Activated gamma-delta T cell treated with anti-CD3 and anti-CD28 coated beads, Interleukin-2, amount 50 U/mL, for 16 hours (primary cell): ENCODE results near the gene SASS6.

Experiments used
- DNase-seq: peaks from one replicate; pipeline ENCODE4 v3.0.0-alpha.2; 2020; ENCODE audit warnings: low read depth

The SASS6 gene, protein sequence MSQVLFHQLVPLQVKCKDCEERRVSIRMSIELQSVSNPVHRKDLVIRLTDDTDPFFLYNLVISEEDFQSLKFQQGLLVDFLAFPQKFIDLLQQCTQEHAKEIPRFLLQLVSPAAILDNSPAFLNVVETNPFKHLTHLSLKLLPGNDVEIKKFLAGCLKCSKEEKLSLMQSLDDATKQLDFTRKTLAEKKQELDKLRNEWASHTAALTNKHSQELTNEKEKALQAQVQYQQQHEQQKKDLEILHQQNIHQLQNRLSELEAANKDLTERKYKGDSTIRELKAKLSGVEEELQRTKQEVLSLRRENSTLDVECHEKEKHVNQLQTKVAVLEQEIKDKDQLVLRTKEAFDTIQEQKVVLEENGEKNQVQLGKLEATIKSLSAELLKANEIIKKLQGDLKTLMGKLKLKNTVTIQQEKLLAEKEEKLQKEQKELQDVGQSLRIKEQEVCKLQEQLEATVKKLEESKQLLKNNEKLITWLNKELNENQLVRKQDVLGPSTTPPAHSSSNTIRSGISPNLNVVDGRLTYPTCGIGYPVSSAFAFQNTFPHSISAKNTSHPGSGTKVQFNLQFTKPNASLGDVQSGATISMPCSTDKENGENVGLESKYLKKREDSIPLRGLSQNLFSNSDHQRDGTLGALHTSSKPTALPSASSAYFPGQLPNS

GRCh38 chr1:100132566-100133477, at the start of gene SASS6, which contains the start of gene TRMT13:
Gene SASS6 (minus strand): TSS chr1:100132930. CDS start chr1:100132814, 116 bp downstream.
Gene TRMT13 (plus strand): TSS chr1:100133163. CDS start chr1:100133169, 6 bp downstream.
- peak; percentile 92 for DNase-seq

DNA sequence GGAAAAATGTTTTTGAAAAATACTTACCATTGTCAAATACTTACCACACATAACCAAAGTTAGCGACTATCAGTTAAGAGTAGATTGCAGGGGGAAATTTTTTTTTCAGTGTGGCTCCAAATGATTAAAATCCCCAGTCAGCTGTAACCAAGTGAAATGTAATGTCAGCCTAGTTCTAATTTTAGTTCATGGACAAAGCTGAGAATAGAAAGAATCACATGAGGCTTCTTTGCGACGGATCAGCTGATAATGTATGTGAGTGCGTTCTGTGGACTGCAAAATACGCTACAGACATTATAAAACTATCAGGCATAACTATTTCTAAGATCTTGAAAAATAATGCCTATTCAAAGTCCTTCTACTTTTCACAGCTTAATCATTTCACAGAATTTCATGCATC, 45.4 kb upstream of the SASS6 start, which contains the start of gene LRRC39:
Gene LRRC39 (minus strand): TSS at position 166 of the 400 bp plus-strand sequence. CDS start 9,740 bp downstream, outside the sequence.
- no peak for DNase-seq

GRCh38 chr1:100177295-100178041, 44.7 kb upstream of the SASS6 start:
- no peak for DNase-seq

DNA sequence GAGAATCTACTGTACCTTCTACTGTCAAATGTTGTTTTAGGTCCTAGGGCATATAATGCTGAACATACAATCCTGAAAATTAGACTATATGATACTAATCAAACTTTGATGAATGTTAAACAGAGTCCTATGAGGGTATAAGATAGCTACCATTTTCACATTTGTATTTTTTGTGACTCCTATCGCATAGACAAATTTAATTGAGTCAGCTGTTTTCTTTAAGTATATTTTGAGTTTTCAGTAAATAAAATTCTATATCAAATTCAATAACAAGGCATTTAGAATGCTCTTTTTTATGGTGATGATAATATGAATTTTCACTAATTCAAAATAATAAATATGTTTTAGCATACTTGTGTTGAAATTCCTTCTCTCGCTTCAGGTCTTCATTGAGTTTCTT, 35.3 kb upstream of the SASS6 start:
- DNase-seq = no peak

DNA sequence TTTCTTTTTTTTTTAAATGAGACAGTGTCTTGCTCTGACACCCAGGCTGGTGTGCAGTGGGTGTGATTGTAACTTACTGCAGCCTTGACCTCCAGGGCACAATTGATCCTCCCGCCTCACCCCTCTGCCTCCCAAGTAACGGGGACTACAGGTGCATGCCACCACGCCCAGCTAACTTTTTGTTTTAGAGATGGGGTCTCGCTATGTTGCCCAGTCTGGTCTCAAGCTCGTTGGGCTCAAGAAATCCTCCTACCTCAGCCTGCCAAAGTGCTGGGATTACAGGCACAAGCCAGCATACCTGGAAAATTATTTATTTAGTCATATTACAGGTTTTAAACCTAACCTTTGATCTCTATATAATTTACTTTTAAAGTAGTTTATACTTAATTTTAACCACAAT, 32.0 kb upstream of the SASS6 start:
- DNase-seq = no peak

DNA sequence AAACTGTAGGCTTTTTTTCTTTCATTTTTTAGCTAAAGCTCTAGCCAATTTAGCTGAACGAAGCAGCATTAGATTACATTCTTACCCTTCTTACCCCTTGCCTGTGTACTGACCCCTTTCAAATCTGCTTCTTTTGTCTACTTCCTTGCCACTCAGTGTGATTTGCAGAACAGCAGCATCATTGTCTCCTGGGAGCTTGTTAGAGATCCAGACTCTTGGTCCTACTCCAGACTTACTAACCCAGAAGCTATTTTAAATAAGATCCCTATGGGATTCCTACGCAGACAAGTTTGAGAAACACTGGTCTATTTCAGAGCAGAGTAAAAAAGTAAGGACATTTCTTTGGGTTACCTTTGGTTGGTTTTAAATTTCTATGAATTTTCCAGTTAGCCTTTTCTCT, 31.5 kb upstream of the SASS6 start:
- no peak for DNase-seq

DNA sequence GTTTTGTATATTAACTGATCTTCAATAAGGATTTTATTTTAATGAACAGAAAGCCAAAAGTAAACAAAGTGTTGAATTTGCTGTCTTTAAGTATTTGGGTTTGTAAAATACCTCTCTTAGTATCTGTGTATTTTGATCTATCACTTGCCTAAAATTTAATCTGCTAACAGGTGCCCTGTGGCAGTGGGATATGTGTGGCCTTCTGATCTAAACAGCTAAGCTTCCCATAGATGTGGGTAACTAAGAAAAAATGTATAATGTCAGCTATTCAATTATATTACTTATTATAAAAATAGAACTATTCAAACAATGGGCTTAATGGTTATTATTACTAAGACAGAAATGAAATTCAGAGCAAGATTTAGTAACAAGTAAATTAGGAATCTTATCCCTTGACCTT, 30.2 kb upstream of the SASS6 start:
- DNase-seq = no peak

DNA sequence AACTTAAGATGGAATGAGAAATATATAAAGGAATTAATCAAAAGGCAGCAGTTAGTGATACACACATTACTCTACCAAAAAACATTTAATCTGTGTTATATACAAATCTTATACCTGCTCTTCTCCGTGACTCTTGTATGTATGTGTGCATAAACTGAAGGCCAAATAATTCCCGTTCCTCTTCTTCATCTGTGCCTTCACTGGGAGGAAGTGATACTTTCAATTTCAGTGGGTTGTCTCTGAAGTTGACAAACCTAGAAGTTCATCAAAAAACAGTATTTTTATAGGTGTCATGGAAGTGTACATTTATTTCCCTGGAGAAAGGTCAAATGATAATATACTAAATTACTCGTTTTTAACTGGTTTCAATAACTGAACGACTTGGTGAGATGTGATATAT, 19.5 kb upstream of the SASS6 start:
- DNase-seq = no peak

GRCh38 chr1:100151679-100152078, 18.9 kb upstream of the SASS6 start:
- DNase-seq = no peak

DNA sequence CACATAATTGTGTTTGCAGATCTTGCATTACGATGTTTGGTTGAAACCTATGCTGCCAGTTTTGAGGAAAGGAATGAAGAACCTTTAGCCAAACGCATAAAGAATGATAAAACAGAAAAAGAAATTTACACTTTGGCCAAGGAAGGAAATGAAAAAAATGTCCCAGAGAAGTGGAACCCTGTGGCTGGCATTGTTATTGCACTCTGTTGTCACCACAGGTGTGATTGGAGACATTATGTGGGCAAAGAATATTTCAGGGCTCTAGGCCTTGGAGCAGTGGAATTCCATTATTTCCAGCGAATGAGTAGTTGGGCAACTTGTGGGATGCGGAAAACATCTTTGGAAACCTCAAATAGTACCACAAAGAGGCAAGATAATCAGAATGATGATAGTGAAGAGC, 15.1 kb upstream of the SASS6 start:
- DNase-seq = no peak

DNA sequence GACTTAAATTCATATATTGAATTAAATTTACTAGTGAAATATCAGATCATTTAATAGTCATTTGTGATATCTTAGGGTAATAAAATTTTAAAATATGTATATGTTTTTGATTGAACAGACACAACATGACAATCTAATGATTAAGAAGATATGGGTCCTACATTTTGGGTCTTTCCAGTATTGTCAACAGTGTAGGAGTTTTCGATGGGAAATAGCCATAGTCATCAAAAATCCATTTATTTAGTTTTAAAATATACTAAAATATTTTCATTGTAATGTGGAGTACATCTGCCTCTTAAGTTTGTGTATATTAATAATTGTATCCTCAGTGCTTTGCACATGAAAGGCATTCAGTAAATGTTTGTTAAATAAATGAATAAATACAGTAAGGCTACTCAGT, 14.2 kb upstream of the SASS6 start:
- no peak for DNase-seq

DNA sequence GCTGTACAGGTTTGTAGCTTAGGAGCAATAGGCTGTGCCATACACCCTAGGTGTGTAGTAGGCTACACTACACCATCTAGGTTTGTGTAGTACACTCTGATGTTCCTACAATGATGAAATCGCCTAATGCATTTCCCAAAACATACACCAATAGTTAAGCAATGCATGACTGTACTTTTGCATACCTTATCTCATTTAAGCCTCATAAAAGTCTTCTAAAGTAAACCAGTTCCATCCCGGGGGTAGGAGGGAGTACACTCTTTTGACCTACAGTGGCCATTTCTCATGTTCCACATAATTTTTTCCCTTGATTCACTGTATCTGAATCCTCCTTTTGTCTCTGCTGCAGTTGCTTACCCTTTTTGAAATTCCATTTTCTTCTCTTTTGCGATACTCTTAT, 12.4 kb upstream of the SASS6 start:
- DNase-seq = no peak

- no peak for DNase-seq
Observed at GRCh38 chr1:100142343-100142742, 9.6 kb upstream of the SASS6 start.

GRCh38 chr1:100141192-100141591, 8.5 kb upstream of the SASS6 start:
- no peak for DNase-seq

DNA sequence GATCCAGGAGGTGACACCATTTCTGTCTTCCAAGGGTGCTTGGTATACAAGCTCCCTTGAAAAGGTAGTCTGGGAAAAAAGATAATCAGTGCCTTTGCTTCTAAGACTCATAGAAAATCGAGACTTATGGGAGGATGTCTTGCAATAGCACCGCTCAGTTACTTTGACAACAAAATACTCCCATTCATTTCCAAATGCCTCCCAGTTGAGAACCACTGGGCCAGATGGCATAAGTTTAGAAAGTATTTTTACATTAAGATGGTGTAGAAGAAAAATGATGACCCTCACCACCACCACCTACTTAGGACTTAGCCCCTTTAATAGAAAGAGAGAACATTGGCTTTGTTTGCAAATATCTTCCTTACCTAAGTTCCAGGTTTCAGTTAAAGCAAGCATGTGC, 4.9 kb upstream of the SASS6 start:
- no peak for DNase-seq

GRCh38 chr1:100134872-100135271, 2.1 kb upstream of the SASS6 start:
- DNase-seq = no peak

GRCh38 chr1:100131623-100132022, 1.1 kb downstream of the SASS6 start:
- no peak for DNase-seq

DNA sequence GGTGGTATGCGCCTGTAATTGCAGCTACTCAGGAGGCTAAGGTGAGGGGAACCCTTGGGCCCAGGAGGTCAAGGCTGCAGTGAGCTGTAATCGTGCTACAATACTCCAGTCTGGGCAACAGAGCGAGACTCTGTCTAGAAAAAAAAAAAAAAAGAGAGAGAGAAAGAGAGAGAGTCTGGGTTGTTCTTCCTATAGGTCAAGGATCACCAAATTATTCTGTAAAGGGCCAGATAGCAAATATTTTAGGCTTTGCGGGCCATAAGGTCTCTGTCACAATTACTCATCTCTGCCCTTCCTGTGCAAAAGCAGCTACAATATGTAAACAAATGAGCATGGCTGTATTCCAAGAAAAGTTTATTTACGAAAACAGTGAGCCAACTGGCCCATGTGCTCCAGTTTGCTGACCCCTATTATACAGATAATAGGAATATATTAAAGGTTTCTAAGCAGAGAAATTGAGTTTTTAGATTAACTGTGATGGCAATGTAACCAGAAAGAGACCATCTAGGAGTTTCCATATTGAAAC, 2.1 kb downstream of the SASS6 start:
- no peak for DNase-seq

DNA sequence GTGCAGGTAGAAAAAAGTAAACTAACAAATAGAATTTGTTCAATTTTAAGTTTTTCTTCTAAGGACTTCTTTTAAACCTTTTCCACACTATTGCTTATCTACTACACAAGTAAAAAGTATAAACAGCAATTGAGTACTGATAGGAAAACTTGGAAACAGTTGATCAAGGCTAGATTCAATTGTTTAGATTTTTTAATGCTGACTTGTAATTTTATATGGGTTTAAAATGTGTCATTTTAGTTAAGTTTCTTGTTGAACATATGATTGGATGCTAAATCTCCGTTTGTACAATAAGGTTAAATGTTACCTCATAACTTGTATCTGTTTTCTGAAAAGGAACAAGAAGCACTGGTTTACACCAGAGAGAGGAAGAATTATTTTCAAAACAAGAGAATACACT, 5.5 kb downstream of the SASS6 start:
- DNase-seq = no peak

DNA sequence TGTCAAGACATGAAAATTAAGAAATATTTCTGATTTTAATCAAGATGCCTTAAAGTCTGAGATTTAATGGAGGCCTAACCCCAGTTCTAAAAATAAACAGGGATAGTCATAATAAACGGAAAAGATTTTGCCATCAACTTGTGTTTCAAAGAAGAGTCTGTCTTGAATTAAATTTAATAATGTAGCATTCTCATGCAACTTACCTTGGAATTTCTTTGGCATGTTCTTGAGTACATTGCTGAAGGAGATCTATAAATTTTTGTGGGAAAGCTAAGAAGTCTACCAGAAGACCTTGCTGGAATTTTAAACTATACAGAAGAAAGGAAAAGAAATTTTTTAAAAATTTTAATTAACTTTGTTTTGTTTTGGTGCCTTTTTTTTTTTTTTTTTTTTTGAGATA, 10.6 kb downstream of the SASS6 start:
- DNase-seq = no peak

DNA sequence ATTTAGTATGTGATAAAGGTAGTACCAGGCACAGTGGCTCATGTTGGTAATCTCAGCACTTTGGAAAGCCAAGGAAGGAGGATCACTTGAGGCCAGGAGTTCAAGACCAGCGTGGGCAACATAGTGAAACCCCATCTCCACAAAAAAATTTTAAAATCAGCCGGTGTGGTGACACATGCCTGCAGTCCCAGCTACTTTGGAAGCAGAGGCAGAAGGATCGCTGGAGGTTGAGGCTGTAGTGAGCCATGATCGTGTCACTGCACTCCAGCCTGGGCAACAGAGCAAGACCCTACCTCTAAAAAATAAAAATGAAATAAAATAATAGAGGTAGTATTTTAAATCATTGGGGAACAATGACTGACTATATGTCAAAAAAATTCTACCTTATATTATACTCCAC, 17.2 kb downstream of the SASS6 start:
- DNase-seq = no peak
